ENCODE data around the gene LINGO4.

DNA sequence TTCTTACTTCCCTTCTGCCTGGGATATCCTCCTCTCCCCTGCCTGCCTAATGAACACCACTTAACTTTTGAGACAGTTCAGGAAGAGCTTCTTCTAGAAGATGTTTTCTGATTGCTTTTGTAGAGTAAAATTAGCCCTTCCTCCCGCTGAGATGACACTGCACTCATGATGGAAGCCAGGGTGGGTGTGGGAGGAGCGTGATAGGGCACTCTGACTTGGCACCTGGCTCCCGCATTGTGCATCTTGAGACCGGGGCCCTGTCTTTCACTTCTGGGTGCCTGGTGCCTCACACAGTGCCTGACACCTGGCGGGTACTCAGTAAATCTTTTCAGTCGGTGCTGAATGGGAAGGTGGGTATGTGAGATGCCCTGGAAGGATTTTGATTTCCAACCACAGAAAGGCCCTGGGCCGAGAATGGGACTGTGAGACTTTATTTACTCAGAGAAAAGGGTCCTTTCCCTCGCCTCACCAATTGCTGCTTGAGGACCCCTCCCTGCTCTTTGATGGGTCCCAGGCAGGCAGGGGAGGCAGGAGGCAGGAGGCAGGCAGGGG lies 41.5 kb upstream of the LINGO4 start:
- TF ChIP-seq CTCF (conservative IDR thresholded peaks at IDR 0.05) (no peak), EZH2 (IDR thresholded peaks at IDR 0.05; ENCODE audit: low read depth) (no peak)
